K562 (cell line): ENCODE results near the gene PHOX2A. TPM values are rescaled to one million over a fixed set of nuclear protein-coding genes. Genes with fewer than 3 reads are reported as not detected.

Experiments
- BHLHE40 ChIP-seq: IDR thresholded peaks from 2 replicates; pipeline ENCODE4 v1.6.1; 2011; ENCODE audit warnings: low read length, improper control_type of control experiment
- CBX2 ChIP-seq: fragments of 200-600 bp; sonication (generic); IDR thresholded peaks from one replicate; pipeline ENCODE4 v1.6.1; 2012; ENCODE audit warnings: mild to moderate bottlenecking, low read length, inconsistent platforms; ENCODE audit not compliant: insufficient read depth, poor library complexity, severe bottlenecking
- CBX3 ChIP-seq, 2 experiments: IDR thresholded peaks; 1 replicate in 1 of 2; 2 replicates in 1 of 2; pipeline ENCODE4 v1.6.1; 2012; ENCODE audit warnings: inconsistent platforms in 2 of 2, low read length in 2 of 2, borderline replicate concordance in 1 of 2, control low read depth in 1 of 2
- CEBPG ChIP-seq, 3 experiments: fragments of 200-800 bp in 1 of 3; sonication (Bioruptor generic) in 1 of 3; sonication (generic) in 1 of 3; formaldehyde crosslinking in 1 of 3; IDR thresholded peaks in 2 of 3; conservative IDR thresholded peaks in 1 of 3; 2 replicates each; pipeline versions ENCODE4 v1.6.1 to v1.8.0; 2016 to 2022; ENCODE audit warnings: missing compliant biosample characterization in 2 of 3, missing genetic modification characterization in 2 of 3, mild to moderate bottlenecking in 1 of 3, missing genetic modification reagents in 1 of 3
- FOXK1 ChIP-seq: sonication (generic); formaldehyde crosslinking; IDR thresholded peaks from 2 replicates; pipeline ENCODE4 v1.8.0; 2022; ENCODE audit warnings: missing genetic modification reagents, mild to moderate bottlenecking, borderline replicate concordance
- GABPA ChIP-seq: fragments of 200-800 bp; sonication (Bioruptor generic); conservative IDR thresholded peaks from 2 replicates; pipeline ENCODE4 v1.6.1; 2016; ENCODE audit warnings: low read depth, missing genetic modification characterization, missing compliant biosample characterization
- GTF2A2 ChIP-seq: IDR thresholded peaks from 2 replicates; pipeline ENCODE4 v1.6.1; 2016; ENCODE audit warnings: mild to moderate bottlenecking, missing genetic modification characterization, missing compliant biosample characterization
- HDGF ChIP-seq: fragments of 450-650 bp; IDR thresholded peaks from 2 replicates; pipeline ENCODE4 v1.6.1; 2016
- HMG20A ChIP-seq: fragments of 450-650 bp; formaldehyde crosslinking; conservative IDR thresholded peaks from 2 replicates; pipeline ENCODE4 v1.4.0; 2020; ENCODE audit warnings: mild to moderate bottlenecking, mixed read lengths
- MEIS2 ChIP-seq: fragments of 450-650 bp; IDR thresholded peaks from 2 replicates; pipeline ENCODE4 v1.6.1; 2014; ENCODE audit warnings: mild to moderate bottlenecking; ENCODE audit not compliant: partially characterized antibody
- NCOR1 ChIP-seq: fragments of 450-650 bp; IDR thresholded peaks from 2 replicates; pipeline ENCODE4 v1.6.1; 2016; ENCODE audit warnings: mild to moderate bottlenecking, moderate library complexity
- NR2C1 ChIP-seq, 2 experiments: fragments of 450-650 bp; IDR thresholded peaks; 2 replicates each; pipeline ENCODE4 v1.6.1; 2017; ENCODE audit warnings: mild to moderate bottlenecking in 2 of 2, antibody characterized with exemption in 1 of 2, inconsistent platforms in 1 of 2, missing compliant biosample characterization in 1 of 2, missing genetic modification characterization in 1 of 2
- SMC3 ChIP-seq: conservative IDR thresholded peaks from 2 replicates; pipeline ENCODE4 v1.6.1; 2011; ENCODE audit warnings: low read depth, low read length, improper control_type of control experiment; ENCODE audit not compliant: insufficient read depth
- TAF1 ChIP-seq: IDR thresholded peaks from 2 replicates; pipeline ENCODE4 v1.6.1; 2011; ENCODE audit warnings: mild to moderate bottlenecking, low read length, moderate library complexity; ENCODE audit not compliant: insufficient read depth, control insufficient read depth, severe bottlenecking; ENCODE audit errors: extremely low read depth
- TAF15 ChIP-seq: fragments of 200-400 bp; formaldehyde crosslinking; IDR thresholded peaks from 2 replicates; pipeline ENCODE4 v1.6.1; 2017; ENCODE audit warnings: mild to moderate bottlenecking, low read depth, low read length, moderate library complexity
- ZC3H8 ChIP-seq: fragments of 450-650 bp; IDR thresholded peaks from 2 replicates; pipeline ENCODE4 v1.6.1; 2017
- ZNF324 ChIP-seq: fragments of 250-450 bp; sonication (Bioruptor Pico); IDR thresholded peaks from 2 replicates; pipeline ENCODE4 v1.4.0; 2020; ENCODE audit warnings: mild to moderate bottlenecking
- polyA plus RNA-seq, 8 experiments: library from polyadenylated mRNA; depleted of rRNA in 4 of 8; stranded (reverse) in 5 of 8; unstranded in 3 of 8; fragments of >200 nt; fragmentation: Nextera tagmentation in 2 of 8; fragmentation: Illumina TruSeq in 1 of 8; extraction: Ambion mirVana in 2 of 8; extraction: Trizol in 1 of 8; gene quantifications; 2 replicates each; pipeline versions ENCODE4 v1.2.1 to v1.2.3, GENCODE V29; 2011 to 2014; ENCODE audit warnings: inconsistent platforms in 1 of 8, missing spikeins in 1 of 8
- total RNA-seq, 7 experiments: library from RNA; depleted of rRNA in 6 of 7; stranded (reverse); fragments of >200 nt in 6 of 7; fragmentation: Illumina TruSeq in 2 of 7; extraction: Trizol in 2 of 7; gene quantifications; 2 replicates each; pipeline versions ENCODE4 v1.2.1 to v1.2.3, GENCODE V29; 2011 to 2021; ENCODE audit warnings: low replicate concordance in 1 of 7
- TF ChIP-seq, protein P1 (sequence below), 2 experiments: fragments of 450-650 bp in 1 of 2; sonication (generic) in 1 of 2; formaldehyde crosslinking; conservative IDR thresholded peaks; 2 replicates each; pipeline versions ENCODE4 v1.4.0 to v1.8.1; 2020 to 2022; ENCODE audit warnings: mild to moderate bottlenecking in 1 of 2, missing genetic modification reagents in 1 of 2
- TF ChIP-seq, protein P2 (sequence below): fragments of 250-450 bp; sonication (Bioruptor Pico); IDR thresholded peaks from 2 replicates; pipeline ENCODE4 v1.5.0; 2022; ENCODE audit warnings: mild to moderate bottlenecking
- TF ChIP-seq, protein P3 (sequence below): conservative IDR thresholded peaks from 2 replicates; pipeline ENCODE4 v1.6.1; 2011; ENCODE audit warnings: low read depth, mild to moderate bottlenecking, low read length; ENCODE audit not compliant: control insufficient read depth

Gene PHOX2A
- total and polyA plus RNA-seq, 9 of the 15 experiments (the other 6 are each of a cell fraction or from before 2014, with no cell fraction given): not detected

- TF ChIP-seq TAF15: no peak
- TF ChIP-seq ZNF324: no peak
- 0 out of 2 replicates have a peak, but pooled peaks have one; percentile 1 for TF ChIP-seq SMC3
- TF ChIP-seq NR2C1 (IDR thresholded peaks at IDR 0.05): no peak
- no peak for TF ChIP-seq NR2C1 (tag; IDR thresholded peaks at IDR 0.05)
- TF ChIP-seq GTF2A2: no peak
- TF ChIP-seq HDGF: no peak
- no peak for TF ChIP-seq CBX3 (IDR thresholded peaks at IDR 0.05; ENCODE audit: borderline replicate concordance in 1 of 2, low read length in 2 of 2)
- 0 out of 2 replicates have a peak, but pooled peaks have one; percentile 7 for TF ChIP-seq NCOR1
- no peak; the same call in none of the 2 replicates for TF ChIP-seq GABPA (tag)
- TF ChIP-seq, protein P1, sequence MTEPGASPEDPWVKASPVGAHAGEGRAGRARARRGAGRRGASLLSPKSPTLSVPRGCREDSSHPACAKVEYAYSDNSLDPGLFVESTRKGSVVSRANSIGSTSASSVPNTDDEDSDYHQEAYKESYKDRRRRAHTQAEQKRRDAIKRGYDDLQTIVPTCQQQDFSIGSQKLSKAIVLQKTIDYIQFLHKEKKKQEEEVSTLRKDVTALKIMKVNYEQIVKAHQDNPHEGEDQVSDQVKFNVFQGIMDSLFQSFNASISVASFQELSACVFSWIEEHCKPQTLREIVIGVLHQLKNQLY (CRISPR knock-in tag; conservative IDR thresholded peaks at IDR 0.05): no peak
- TF ChIP-seq CBX2: no peak
- TF ChIP-seq FOXK1 (CRISPR knock-in tag): no peak
- TF ChIP-seq, protein P2, sequence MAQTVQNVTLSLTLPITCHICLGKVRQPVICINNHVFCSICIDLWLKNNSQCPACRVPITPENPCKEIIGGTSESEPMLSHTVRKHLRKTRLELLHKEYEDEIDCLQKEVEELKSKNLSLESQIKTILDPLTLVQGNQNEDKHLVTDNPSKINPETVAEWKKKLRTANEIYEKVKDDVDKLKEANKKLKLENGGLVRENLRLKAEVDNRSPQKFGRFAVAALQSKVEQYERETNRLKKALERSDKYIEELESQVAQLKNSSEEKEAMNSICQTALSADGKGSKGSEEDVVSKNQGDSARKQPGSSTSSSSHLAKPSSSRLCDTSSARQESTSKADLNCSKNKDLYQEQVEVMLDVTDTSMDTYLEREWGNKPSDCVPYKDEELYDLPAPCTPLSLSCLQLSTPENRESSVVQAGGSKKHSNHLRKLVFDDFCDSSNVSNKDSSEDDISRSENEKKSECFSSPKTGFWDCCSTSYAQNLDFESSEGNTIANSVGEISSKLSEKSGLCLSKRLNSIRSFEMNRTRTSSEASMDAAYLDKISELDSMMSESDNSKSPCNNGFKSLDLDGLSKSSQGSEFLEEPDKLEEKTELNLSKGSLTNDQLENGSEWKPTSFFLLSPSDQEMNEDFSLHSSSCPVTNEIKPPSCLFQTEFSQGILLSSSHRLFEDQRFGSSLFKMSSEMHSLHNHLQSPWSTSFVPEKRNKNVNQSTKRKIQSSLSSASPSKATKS: no peak
- no peak for TF ChIP-seq HMG20A
- TF ChIP-seq BHLHE40: no peak
- no peak for TF ChIP-seq TAF1
- TF ChIP-seq CEBPG (CRISPR knock-in tag; IDR thresholded peaks at IDR 0.05): no peak
- TF ChIP-seq CEBPG (tag; conservative IDR thresholded peaks at IDR 0.05 in 1 of 2, IDR thresholded peaks at IDR 0.05 in 1 of 2): no peak
- TF ChIP-seq, protein P3, sequence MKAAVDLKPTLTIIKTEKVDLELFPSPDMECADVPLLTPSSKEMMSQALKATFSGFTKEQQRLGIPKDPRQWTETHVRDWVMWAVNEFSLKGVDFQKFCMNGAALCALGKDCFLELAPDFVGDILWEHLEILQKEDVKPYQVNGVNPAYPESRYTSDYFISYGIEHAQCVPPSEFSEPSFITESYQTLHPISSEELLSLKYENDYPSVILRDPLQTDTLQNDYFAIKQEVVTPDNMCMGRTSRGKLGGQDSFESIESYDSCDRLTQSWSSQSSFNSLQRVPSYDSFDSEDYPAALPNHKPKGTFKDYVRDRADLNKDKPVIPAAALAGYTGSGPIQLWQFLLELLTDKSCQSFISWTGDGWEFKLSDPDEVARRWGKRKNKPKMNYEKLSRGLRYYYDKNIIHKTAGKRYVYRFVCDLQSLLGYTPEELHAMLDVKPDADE: 0 out of 2 replicates have a peak, but pooled peaks have one; percentile 13
- no peak for TF ChIP-seq MEIS2
- TF ChIP-seq ZC3H8: no peak
Observed at GRCh38 chr11:72223615-72224563, 20.1 kb downstream of the PHOX2A start (continued).
